Mucosa of gallbladder (tissue), 1 donor: ENCODE results near the gene ZNF185. TPM values are rescaled to one million over a fixed set of nuclear protein-coding genes. Genes with fewer than 3 reads are reported as not detected.

Experiments
- DNase-seq: peaks from one replicate; pipeline ENCODE4 v3.0.0-alpha.2; 2020; ENCODE audit warnings: low spot score
- total RNA-seq: library from RNA; stranded (reverse); gene quantifications from one replicate; pipeline ENCODE4 v1.2.1, GENCODE V29; 2021
- donor health status: DM: no; HTN: no; CAD: no.

ZNF185 gene
- total RNA-seq, 1 donor from 2014 or later = 16.5 TPM

DNA sequence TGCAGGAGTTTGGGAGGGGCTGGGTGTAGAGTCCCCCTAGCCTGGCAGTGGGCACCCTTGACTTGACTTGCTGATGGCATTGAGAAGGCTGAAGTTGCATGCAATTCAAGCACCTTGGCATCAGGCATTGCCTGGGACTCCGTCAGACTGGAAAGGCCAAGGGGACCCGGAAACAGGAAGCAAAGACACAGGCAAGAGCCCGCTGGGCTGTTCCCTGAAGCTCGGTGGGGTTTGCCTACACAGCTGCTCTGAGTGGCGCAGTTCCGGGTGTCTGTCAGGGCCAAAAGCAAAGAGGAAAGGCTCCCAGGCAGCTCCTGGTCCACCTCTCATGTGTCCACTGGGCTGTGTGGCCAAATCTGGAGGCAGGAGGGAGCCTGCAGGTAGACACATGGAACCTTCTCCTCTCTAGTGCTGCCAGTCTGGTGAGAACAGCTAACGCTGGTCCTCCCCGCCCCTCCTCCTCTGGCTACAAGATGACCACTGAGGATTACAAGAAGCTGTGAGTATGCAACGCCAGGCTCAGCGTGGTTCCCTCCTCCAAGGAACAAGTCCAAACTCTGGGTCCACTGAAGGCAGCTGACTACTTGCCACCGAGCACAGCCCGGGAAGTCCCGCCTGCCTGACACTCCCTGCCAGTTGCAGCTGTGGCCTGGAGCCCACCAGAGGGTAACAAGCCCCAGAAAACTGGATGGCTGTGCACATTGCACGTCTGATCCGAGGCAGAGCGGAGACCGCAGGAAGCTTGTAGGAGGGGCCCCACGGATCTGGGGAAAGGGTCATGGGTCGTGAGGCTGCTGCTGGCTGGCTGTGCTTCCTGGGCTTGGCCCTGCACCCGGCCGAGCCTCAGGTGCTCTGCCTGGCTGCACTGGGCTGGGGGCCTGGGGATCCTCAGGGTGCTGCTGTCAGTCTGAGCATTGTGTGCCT is 20.1 kb downstream of the ZNF185 start:
- no peak for DNase-seq

GRCh38 chrX:152918707-152919106 is 20.8 kb downstream of the ZNF185 start:
- no peak for DNase-seq

GRCh38 chrX:152923599-152923998 is 25.7 kb downstream of the ZNF185 start:
- no peak for DNase-seq

DNA sequence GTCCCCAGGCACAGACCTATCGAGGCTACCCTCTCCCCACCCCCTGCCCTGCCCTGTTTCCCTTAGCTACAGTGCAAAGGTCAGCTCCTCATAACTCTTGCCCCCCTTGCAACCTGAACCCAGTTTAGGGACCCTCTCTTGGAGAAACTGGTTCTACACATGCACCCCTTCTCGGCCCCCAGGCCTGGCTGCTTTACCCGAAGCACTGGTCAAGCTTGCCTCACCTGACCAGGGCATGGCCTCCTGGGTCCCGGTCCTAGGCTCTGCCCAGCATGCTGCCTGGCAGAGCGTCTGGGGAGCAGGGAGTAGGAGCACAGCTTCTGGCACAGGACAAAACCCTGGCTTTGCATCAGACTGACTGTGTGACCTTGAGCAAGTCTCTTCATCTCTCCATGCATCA is 28.0 kb downstream of the ZNF185 start:
- no peak for DNase-seq

DNA sequence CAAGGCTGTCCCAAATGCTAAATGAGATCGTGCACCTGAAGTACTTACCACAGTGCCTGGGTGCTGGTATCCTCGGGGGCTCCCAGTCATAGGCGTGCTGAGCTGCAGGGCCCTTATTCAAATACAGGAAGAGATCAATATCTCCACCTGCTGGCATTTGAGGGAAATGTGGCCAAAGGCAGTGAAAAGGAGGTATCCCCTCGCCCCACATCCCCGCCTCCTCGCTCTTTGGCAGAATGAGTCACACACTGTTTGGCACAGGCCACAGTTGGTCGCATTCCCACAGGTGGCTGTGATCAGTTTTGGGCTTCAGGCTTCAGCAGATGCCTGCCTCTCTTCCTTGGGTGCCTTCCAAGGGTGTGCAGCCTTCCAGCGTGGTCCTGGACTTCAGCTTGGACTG is 28.4 kb downstream of the ZNF185 start:
- peak; percentile 43 for DNase-seq

GRCh38 chrX:152926923-152927322 is 29.1 kb downstream of the ZNF185 start:
- DNase-seq = no peak

GRCh38 chrX:152927858-152928760 is 30.2 kb downstream of the ZNF185 start:
- DNase-seq = no peak

DNA sequence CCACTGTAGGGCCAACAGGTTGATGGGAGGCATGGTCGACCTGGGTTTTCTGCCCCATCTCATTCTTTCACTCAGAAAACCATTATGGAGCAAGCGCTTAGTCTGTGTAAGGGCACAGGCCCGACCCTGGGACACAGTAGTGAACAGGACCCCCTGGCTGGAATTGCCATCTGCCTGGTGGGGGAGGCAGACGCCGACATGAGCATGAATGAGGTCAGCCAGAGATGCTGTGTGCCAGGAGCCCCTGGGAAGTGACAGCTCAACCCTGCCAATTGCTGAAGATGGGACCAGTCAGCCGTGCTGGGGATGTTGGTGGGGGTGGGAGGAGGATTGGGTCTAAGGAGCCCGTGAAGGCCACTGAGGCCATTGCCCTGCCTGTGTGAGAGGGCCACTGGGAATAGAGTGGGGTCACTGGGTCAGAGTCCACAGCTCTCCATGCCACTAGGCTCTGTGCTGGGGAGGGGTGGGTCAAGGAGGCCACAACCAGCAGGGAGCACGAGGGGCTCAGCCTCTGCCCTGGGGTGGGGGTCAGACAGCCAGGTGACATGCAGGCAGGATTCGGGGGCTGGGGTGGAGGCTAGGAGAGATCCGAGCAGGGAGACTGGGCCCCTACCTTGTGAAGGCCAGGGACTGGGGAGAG is 31.0 kb downstream of the ZNF185 start:
- DNase-seq = no peak

DNA sequence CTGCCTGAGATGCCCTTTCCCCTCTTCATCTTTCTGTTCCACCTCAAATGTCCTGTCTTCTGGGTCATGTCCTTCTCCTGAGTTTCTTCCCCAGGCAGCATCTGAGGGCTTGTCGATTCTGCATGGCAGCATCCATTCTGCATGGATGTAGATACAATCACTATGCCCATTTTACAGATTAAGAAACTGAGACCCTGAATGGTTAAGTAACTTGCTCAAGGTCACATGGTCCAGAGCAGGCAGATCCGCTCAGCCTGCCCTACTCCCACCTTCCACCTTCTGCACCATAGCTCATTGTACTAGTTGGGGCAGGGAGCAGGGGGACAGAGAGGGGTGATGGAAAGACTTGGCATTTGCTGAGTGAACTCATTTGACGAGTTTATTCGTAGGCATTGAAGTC is 32.0 kb downstream of the ZNF185 start:
- DNase-seq = no peak

DNA sequence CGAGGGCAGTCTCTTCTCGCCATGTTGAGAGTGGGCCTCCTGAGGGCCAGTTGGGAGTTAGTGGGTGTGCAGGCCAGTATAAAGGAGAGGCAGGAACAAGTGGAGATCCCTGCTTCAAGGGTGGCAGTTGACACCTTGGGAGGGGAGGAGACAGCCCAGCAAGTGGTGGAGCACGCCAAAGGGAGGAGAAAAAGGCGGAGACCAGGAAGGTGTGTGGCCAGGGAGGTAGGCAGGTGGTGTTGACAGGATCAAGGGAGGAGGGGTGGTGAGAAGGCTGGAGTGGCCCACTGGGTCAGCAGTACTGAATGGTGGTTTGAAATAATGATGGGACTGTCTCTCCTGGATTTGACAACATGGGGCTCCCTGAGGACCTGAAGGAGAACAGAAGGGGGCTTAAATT is 32.6 kb downstream of the ZNF185 start:
- DNase-seq = no peak

DNA sequence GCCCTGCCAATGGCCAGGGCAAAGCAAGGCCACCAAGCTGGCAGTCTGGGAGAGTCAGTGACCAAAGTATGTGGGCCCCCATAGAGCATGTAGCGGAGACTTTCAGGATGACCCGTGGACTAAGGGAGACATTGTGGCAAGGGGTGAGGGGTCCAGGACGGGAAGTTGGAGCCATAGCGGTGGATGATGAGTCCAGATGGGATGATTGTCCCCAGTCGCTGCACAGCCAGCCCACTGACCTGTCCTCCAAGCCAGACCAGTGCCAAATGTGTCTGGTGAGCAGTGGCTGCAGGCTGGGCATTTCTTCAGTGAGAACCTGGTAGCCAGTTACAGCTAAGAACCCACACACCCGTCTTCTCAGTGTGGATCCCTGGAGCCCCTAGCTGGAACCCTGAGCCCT is 34.3 kb downstream of the ZNF185 start:
- no peak for DNase-seq

GRCh38 chrX:152932598-152933175 is 34.8 kb downstream of the ZNF185 start:
- no peak for DNase-seq

DNA sequence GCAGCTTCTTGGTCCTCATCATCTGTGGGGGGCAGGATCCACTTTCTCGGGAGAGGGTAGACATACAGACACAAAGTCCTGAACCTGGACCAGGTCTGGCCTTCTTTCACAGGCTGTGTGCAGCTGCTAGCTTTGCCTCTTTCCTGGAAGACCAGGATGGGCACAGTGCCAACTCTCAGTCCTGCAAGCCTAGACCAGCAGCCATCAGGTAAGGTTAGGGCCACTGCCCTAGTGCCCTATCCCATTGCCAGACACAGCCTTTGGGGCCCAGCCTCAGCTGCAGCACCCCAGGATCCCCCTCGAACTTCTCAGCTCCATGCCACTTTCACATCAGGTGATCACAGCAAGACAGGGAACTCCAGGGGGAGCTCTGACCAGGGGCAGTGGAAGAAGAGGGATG is 38.4 kb downstream of the ZNF185 start:
- DNase-seq = no peak

- no peak for DNase-seq
Measured at GRCh38 chrX:152937236-152937635, 39.4 kb downstream of the ZNF185 start.

DNA sequence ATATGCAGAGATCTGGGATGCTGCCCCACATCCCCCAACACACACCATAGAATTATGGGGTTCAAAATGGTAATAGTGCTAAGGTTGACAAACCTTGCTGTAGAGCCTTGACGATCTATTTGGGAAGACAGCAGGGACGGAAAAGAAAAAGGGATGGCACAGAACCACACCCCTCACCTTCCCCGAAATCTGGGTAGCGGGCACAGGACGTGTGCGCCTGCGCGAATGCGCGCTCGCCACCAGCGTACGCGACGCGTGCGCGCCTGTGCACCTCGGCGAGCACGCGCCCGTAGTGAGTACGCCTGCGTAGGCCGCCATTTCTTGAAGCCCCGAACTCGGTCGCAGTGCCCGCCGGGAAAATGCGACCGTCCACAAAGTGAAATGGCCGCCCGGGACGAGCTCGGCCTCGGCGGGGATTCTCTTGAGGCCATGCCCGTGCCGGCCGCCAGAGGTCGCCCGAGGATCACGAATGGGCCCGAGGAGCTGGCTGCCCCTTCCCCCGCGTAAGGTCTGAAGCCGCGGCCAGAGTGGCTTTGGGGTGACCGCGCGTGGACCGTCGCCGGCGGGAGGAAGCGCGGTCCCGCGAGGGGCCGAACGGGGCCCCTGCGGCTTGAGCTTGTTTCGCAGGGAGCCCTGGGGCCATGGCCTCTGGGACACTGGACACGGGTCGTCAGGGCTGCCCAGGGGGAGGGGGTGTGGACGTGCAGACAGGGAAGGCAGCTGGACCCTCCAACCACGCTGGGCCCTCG is 43.6 kb downstream of the ZNF185 start:
- peak; percentile 93 for DNase-seq

DNA sequence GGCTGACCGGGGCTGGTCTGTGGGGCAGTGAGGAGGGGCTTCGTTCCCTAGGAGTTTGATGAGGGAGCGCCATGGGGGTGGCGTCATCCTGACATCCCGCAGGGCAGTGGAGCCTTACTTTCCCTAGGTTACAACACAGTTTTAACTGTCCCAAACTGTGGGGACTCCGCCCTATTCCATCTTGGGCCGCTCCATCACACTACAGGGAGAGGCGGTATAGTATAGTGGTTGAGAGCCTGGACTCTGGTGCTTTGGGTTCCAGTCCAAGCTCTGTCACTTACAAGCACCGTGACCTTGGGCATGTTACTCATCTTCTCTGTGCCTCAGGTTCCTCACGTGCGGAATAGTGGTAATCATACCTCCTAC is 44.2 kb downstream of the ZNF185 start:
- no peak for DNase-seq

DNA sequence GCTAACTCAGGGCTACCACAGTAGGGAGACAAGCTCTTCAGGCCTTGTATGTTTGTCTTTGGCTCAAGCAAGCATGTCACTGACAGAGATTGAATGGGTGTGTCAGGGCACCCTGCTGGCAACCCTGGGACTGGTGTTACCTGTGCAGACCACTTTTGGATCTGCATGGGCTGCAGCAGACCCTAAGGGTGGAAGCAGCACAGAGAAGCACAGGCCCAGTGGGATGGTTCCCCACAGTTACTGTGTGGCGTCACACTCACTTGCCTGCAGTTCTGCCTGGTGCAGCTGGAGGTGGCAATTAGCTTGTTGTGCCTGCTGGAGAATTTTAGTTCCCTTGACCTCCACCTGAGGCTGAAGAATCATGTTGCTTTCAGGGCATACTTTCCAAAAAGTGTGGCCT is 46.0 kb downstream of the ZNF185 start:
- no peak for DNase-seq

DNA sequence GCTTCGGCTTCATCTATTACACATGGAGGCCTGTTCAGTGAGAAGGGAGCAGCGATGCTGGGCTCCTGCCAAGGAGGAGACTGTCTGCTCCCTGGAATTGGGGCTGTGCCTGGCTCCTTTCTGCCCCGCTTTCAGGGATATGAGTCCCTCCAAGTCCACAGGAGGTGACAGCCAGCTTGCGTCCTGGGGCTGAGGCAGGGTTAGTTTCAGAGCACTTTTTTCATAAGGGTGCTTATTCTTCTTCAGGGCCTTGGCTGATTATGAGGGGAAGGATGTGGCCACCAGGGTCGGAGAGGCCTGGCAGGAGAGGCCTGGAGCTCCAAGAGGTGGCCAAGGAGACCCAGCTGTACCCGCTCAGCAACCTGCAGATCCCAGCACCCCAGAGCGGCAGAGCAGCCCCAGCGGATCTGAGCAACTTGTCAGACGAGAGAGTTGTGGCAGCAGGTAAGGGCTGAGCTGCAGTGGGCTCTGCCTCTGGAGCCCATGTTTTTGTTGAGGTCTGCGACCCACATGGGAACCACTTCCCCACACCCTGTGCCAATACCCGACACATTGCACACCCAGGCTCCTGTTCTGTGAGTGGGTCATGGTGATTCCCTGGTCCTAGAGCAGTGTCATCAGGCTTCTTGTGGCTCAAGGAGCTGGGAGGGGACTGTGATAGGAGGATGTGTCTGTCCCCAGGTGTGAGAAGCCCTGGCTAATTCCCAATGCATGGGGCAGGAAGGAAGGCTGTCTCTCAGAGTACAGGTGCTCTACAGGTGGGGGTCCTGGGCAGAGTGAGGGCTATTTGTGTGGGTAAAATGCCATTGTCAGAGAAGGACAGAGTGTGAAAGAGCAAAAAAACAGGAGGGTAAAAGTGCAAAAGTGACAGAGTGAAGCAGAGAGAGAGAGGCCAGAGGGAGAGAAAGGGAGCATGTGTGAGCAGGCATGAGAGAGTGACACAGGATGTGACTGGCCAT is 47.4 kb downstream of the ZNF185 start:
- DNase-seq = no peak

DNA sequence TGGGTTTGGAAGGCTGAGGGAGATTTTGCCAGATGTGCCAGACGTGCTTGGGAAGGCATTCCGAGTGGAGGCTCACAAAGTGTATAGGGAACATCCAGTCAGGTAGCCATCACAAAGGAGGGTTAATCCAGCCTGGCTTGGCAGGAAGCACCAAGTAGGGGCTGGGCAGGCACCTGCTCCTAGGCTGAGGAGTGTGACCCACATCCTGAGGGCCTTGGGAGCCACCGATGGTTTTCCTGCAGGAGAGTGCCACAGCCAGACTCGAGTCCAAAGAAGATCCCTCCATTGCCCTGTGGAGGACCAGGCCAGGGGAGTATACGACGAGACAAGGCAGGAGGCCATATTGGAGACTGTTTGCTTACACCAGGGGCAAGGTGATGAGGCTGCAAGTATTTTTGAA is 48.8 kb downstream of the ZNF185 start:
- no peak for DNase-seq
